ENCODE data around the gene NAT8. TPM values are rescaled to one million over a fixed set of nuclear protein-coding genes. Genes with fewer than 3 reads are reported as not detected.
"Not testable (repeated sequence)": the region's sequence is repeated elsewhere in the genome, so short reads cannot be mapped to it uniquely, and the experiment has no call there.

Gene NAT8
- total and polyA plus RNA-seq, 3 donors from 2014 or later, result 6.0 TPM; not detected in 2

DNA sequence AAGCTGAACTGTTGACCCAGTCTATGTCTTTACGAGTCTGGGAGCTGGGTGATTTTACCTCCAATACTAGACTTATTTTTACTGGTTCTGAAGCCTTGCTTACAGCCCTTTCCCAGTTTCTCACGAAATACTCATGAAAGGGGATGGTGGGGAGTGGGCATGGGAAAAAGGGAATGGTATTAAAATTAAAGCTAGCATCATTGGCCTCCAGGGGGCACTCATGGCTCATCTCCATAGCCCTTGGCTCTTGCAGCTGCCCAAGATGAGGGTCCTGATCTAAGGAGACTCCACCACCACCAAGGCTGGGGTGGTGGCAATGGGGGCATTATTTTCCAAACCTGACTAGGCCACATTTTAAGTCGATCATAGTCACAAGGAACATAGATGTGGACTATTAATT lies 22.3 kb downstream of the NAT8 start:
- H3K36me3 ChIP-seq (ENCODE audit: low read depth, missing control alignments); H3K27ac ChIP-seq; H3K4me1 ChIP-seq; H3K4me3 ChIP-seq; intact Hi-C loops (cut with DNase I; ENCODE audit: low total_unique reads); DNase-seq; H3K27me3 ChIP-seq; H3K9me3 ChIP-seq: not testable (repeated sequence)
- TF ChIP-seq, protein P1, sequence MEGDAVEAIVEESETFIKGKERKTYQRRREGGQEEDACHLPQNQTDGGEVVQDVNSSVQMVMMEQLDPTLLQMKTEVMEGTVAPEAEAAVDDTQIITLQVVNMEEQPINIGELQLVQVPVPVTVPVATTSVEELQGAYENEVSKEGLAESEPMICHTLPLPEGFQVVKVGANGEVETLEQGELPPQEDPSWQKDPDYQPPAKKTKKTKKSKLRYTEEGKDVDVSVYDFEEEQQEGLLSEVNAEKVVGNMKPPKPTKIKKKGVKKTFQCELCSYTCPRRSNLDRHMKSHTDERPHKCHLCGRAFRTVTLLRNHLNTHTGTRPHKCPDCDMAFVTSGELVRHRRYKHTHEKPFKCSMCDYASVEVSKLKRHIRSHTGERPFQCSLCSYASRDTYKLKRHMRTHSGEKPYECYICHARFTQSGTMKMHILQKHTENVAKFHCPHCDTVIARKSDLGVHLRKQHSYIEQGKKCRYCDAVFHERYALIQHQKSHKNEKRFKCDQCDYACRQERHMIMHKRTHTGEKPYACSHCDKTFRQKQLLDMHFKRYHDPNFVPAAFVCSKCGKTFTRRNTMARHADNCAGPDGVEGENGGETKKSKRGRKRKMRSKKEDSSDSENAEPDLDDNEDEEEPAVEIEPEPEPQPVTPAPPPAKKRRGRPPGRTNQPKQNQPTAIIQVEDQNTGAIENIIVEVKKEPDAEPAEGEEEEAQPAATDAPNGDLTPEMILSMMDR (IDR thresholded peaks at IDR 0.05), result peak in 1 of 3 experiments; percentile 30
- 77 to 90% methylated on average over 3 of the region's 3 CpGs for WGBS, 2 donors

GRCh38 chr2:73614997-73615396 lies 27.2 kb downstream of the NAT8 start:
- H3K4me1 ChIP-seq, result no peaks in the 10 kb centered on the region
- H3K9me3 ChIP-seq, result no peaks in the 10 kb centered on the region
- TF ChIP-seq, protein P1 (IDR thresholded peaks at IDR 0.05), result no peak
- TF ChIP-seq POLR2A (IDR thresholded peaks at IDR 0.05), result no peak
- no peaks in the 10 kb centered on the region for H3K27me3 ChIP-seq
- DNase-seq, result no peak
- H3K36me3 ChIP-seq (ENCODE audit: low read depth, missing control alignments), result no peaks in the 10 kb centered on the region
- H3K27ac ChIP-seq, result no peak overlapping the region
- intact Hi-C loops (cut with DNase I; ENCODE audit: low total_unique reads), result no loop called here
- no peak overlapping the region for H3K4me3 ChIP-seq

GRCh38 chr2:73614105-73614504 lies 28.1 kb downstream of the NAT8 start:
- intact Hi-C loops (cut with DNase I; ENCODE audit: low total_unique reads), result no loop called here
- Histone ChIP-seq H3K4me3 (no peak overlapping the region), H3K27ac (no peak overlapping the region), H3K36me3 (ENCODE audit: low read depth, missing control alignments) (no peaks in the 10 kb centered on the region), H3K27me3 (no peaks in the 10 kb centered on the region), H3K4me1 (no peaks in the 10 kb centered on the region), H3K9me3 (no peaks in the 10 kb centered on the region)
- no peak for DNase-seq
- 88 to 99% methylated on average over 3 of the region's 3 CpGs for WGBS, 2 donors
- TF ChIP-seq, protein P1 (IDR thresholded peaks at IDR 0.05), result no peak
- TF ChIP-seq POLR2A (IDR thresholded peaks at IDR 0.05), result no peak

DNA sequence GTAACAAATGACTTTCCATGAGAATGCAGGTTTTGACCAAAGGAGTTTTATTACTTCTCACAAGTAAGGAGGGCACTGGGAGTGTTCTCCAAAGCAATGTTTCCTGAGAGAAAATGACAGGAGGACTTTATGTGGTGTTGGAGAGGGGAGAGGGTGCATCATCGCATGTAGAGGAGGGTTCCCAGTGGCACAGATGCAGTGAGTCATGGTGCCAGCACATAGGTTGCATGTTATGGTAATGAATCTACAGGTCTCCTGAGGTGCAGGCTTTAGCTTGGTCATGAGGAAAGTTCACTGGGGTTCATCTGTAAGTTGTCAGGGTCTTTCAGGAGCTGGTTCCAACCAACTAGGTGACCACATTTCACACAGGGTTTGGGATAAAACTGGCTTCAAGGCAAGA lies 30.4 kb downstream of the NAT8 start:
- no peaks in the 10 kb centered on the region for H3K4me1 ChIP-seq
- H3K36me3 ChIP-seq (ENCODE audit: low read depth, missing control alignments), result no peaks in the 10 kb centered on the region
- 79% methylated on average over 1 of the region's 1 CpG for WGBS, 2 donors
- intact Hi-C loops (cut with DNase I; ENCODE audit: low total_unique reads), result no loop called here
- H3K9me3 ChIP-seq, result no peaks in the 10 kb centered on the region
- no peak for TF ChIP-seq POLR2A (IDR thresholded peaks at IDR 0.05)
- TF ChIP-seq, protein P1 (IDR thresholded peaks at IDR 0.05), result no peak
- DNase-seq, result no peak
- H3K4me3 ChIP-seq, result no peak overlapping the region
- H3K27ac ChIP-seq, result no peak overlapping the region
- no peaks in the 10 kb centered on the region for H3K27me3 ChIP-seq

DNA sequence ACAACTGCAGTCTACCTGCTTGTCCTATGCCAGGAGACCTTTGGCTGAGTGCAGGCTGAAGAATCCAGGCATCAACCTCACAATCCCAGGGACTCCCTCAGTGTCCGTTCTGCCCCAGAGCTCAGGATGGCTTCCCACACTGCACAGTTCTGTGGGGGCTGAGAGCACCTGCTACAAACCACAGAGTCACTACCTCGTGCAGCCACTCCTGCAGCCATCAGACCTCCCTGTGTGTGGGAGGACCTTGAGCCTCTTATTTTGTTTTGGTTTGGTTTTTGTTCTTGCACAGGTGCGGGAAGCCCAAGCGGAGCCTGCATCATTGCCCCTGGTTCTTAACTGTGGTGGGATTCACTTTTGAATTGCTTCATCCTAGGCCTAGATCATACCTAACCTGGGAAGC lies 31.0 kb downstream of the NAT8 start:
- Histone ChIP-seq H3K4me1 (no peaks in the 10 kb centered on the region), H3K27ac (no peak overlapping the region), H3K36me3 (ENCODE audit: low read depth, missing control alignments) (no peaks in the 10 kb centered on the region), H3K27me3 (no peaks in the 10 kb centered on the region), H3K9me3 (no peaks in the 10 kb centered on the region), H3K4me3 (no peak overlapping the region)
- DNase-seq, result no peak
- WGBS, 2 donors, result 65 to 74% methylated on average over 4 of the region's 4 CpGs
- intact Hi-C loops (cut with DNase I; ENCODE audit: low total_unique reads), result no loop called here
- TF ChIP-seq, protein P1 (IDR thresholded peaks at IDR 0.05), result no peak
- TF ChIP-seq POLR2A (IDR thresholded peaks at IDR 0.05), result no peak
